IMR-90 (cell line): ENCODE data around the gene MRGPRF. TPM values are rescaled to one million over a fixed set of nuclear protein-coding genes. Genes with fewer than 3 reads are reported as not detected.

Source experiments
- ATAC-seq: fragments of 200-7000 bp; cut with Tn5 transposase; 2 replicates; pipeline ENCODE4 v1.9.1; 2020; ENCODE audit warnings: low read depth, mild to moderate bottlenecking, moderate library complexity
- BruUV-seq: library from RNA; stranded (reverse); fragments of 400-500 nt; replicated peaks from 2 replicates; lab custom pipeline; 2021; lab: Mats Ljungman, UMichigan
- CTCF ChIA-PET: fragments of 300-600 bp; formaldehyde crosslinking; extraction: SDS; loops from one replicate; lab custom pipeline; 2021; ENCODE audit warnings: antibody characterized with exemption; lab: Yijun Ruan, JAX
- POLR2A ChIA-PET: fragments of 300-600 bp; sonication (Branson Sonifier 250); formaldehyde crosslinking; loops from one replicate; lab custom pipeline; 2022; ENCODE audit warnings: antibody characterized with exemption; ENCODE audit not compliant: unreplicated experiment; lab: Charles Lee
- DNase-seq: peaks from one replicate; pipeline ENCODE4 v3.0.0; 2013
- H2AFZ ChIP-seq: replicated peaks from 2 replicates; pipeline ENCODE3; 2013; ENCODE audit warnings: low read length, mild to moderate bottlenecking; ENCODE audit not compliant: poor library complexity
- H2AK5ac ChIP-seq: 2 replicates; pipeline ENCODE4 v1.6.1; 2013; ENCODE audit warnings: low read depth, low read length, inconsistent platforms
- H2AK9ac ChIP-seq: replicated peaks from 2 replicates; pipeline ENCODE3; 2013; ENCODE audit warnings: mild to moderate bottlenecking, low read depth, low read length, moderate library complexity; ENCODE audit not compliant: poor library complexity
- H2BK120ac ChIP-seq: 2 replicates; pipeline ENCODE4 v1.6.1; 2013; ENCODE audit warnings: low read depth, low read length, inconsistent platforms
- H2BK15ac ChIP-seq: 3 replicates; pipeline ENCODE4 v1.6.1; 2013; ENCODE audit warnings: low read depth, low read length, inconsistent platforms
- H2BK20ac ChIP-seq: 2 replicates; pipeline ENCODE4 v1.6.1; 2013; ENCODE audit warnings: low read depth, mild to moderate bottlenecking, inconsistent platforms, low read length, moderate library complexity
- H2BK5ac ChIP-seq: 2 replicates; pipeline ENCODE4 v1.6.1; 2013; ENCODE audit warnings: mild to moderate bottlenecking, low read depth, low read length, inconsistent platforms; ENCODE audit not compliant: poor library complexity, severe bottlenecking
- H3K14ac ChIP-seq: replicated peaks from 2 replicates; pipeline ENCODE4 v1.6.1; 2013; ENCODE audit warnings: low read depth, low read length, inconsistent platforms
- H3K18ac ChIP-seq: 2 replicates; pipeline ENCODE4 v1.6.1; 2013; ENCODE audit warnings: low read depth, low read length, control low read depth
- H3K23ac ChIP-seq: 2 replicates; pipeline ENCODE4 v1.6.1; 2013; ENCODE audit warnings: low read depth, low read length, inconsistent platforms
- H3K27ac ChIP-seq: 2 replicates; pipeline ENCODE4 v1.5.1; 2013; ENCODE audit warnings: mild to moderate bottlenecking, control low read depth, low read length; ENCODE audit not compliant: insufficient read depth
- H3K27me3 ChIP-seq: 2 replicates; pipeline ENCODE4 v1.6.1; 2013; ENCODE audit warnings: low read length; ENCODE audit not compliant: control insufficient read depth, insufficient read depth
- H3K36me3 ChIP-seq: 2 replicates; pipeline ENCODE4 v1.6.1; 2013; ENCODE audit warnings: low read length, mixed read lengths; ENCODE audit not compliant: control insufficient read depth, insufficient read depth
- H3K4ac ChIP-seq: 2 replicates; pipeline ENCODE4 v1.6.1; 2013; ENCODE audit warnings: low read depth, low read length, inconsistent platforms
- H3K4me1 ChIP-seq: 2 replicates; pipeline ENCODE4 v1.6.1; 2013; ENCODE audit warnings: low read length, mixed read lengths; ENCODE audit not compliant: control insufficient read depth, insufficient read depth
- H3K4me2 ChIP-seq: 2 replicates; pipeline ENCODE4 v1.6.1; 2013; ENCODE audit warnings: low read depth, mild to moderate bottlenecking, control low read depth, low read length, moderate library complexity
- H3K4me3 ChIP-seq: 2 replicates; pipeline ENCODE4 v1.5.1; 2013; ENCODE audit warnings: low read depth, mild to moderate bottlenecking, control low read depth, low read length, moderate library complexity; ENCODE audit not compliant: insufficient read depth
- H3K56ac ChIP-seq: 2 replicates; pipeline ENCODE4 v1.6.1; 2013; ENCODE audit warnings: low read length, inconsistent platforms; ENCODE audit not compliant: insufficient read depth; ENCODE audit errors: extremely low read depth
- H3K79me1 ChIP-seq, 2 experiments: 2 replicates each; pipeline ENCODE4 v1.6.1; 2013; ENCODE audit warnings: low read length in 2 of 2, inconsistent platforms in 1 of 2, low read depth in 1 of 2
- H3K9ac ChIP-seq: 2 replicates; pipeline ENCODE4 v1.6.1; 2013; ENCODE audit warnings: low read depth, low read length, control low read depth
- H3K9me1 ChIP-seq: 2 replicates; pipeline ENCODE4 v1.6.1; 2013; ENCODE audit warnings: low read length, inconsistent platforms; ENCODE audit not compliant: insufficient read depth
- H3K9me3 ChIP-seq: 2 replicates; pipeline ENCODE4 v1.6.1; 2013; ENCODE audit warnings: low read length; ENCODE audit not compliant: control insufficient read depth, insufficient read depth
- H4K20me1 ChIP-seq: 2 replicates; pipeline ENCODE4 v1.6.1; 2013; ENCODE audit warnings: low read length, inconsistent platforms; ENCODE audit not compliant: insufficient read depth
- H4K5ac ChIP-seq: 2 replicates; pipeline ENCODE4 v1.6.1; 2013; ENCODE audit warnings: mild to moderate bottlenecking, low read depth, low read length, control low read depth
- H4K8ac ChIP-seq, 2 experiments: 2 replicates each; pipeline ENCODE4 v1.6.1; 2013; ENCODE audit warnings: low read depth in 2 of 2, low read length in 2 of 2, control low read depth in 1 of 2, inconsistent platforms in 1 of 2
- H4K91ac ChIP-seq: 2 replicates; pipeline ENCODE4 v1.6.1; 2013; ENCODE audit warnings: low read depth, low read length, inconsistent platforms; ENCODE audit not compliant: insufficient read depth
- BHLHE40 ChIP-seq: fragments of 150-350 bp; IDR thresholded peaks from 2 replicates; pipeline ENCODE4 v1.6.1; 2016; ENCODE audit warnings: mild to moderate bottlenecking, low read depth, low read length
- CEBPB ChIP-seq: IDR thresholded peaks from 2 replicates; pipeline ENCODE4 v1.6.1; 2012; ENCODE audit warnings: low read depth, low read length, improper control_type of control experiment
- CHD1 ChIP-seq: IDR thresholded peaks from 2 replicates; pipeline ENCODE4 v1.6.1; 2012; ENCODE audit warnings: low read depth, low read length, improper control_type of control experiment
- FOS ChIP-seq: fragments of 150-350 bp; IDR thresholded peaks from 2 replicates; pipeline ENCODE4 v1.6.1; 2016; ENCODE audit warnings: low read depth, low read length
- MAFK ChIP-seq: IDR thresholded peaks from 2 replicates; pipeline ENCODE4 v1.6.1; 2012; ENCODE audit warnings: low read depth, low read length, improper control_type of control experiment
- MAZ ChIP-seq: IDR thresholded peaks from 2 replicates; pipeline ENCODE4 v1.6.1; 2012; ENCODE audit warnings: low read depth, mild to moderate bottlenecking, low read length, improper control_type of control experiment, moderate library complexity, borderline replicate concordance
- MXI1 ChIP-seq: IDR thresholded peaks from 2 replicates; pipeline ENCODE4 v1.6.1; 2012; ENCODE audit warnings: low read depth, mild to moderate bottlenecking, low read length, moderate library complexity, borderline replicate concordance
- POLR2A ChIP-seq: IDR thresholded peaks from 2 replicates; pipeline ENCODE4 v1.6.1; 2012; ENCODE audit warnings: mild to moderate bottlenecking, low read depth, low read length
- RAD21 ChIP-seq: IDR thresholded peaks from 2 replicates; pipeline ENCODE4 v1.6.1; 2012; ENCODE audit warnings: low read length, improper control_type of control experiment
- RCOR1 ChIP-seq: IDR thresholded peaks from 2 replicates; pipeline ENCODE4 v1.6.1; 2012; ENCODE audit warnings: mild to moderate bottlenecking, low read length, improper control_type of control experiment; ENCODE audit not compliant: insufficient replicate concordance
- RFX5 ChIP-seq: IDR thresholded peaks from 2 replicates; pipeline ENCODE4 v1.8.0; 2012; ENCODE audit warnings: low read depth, mild to moderate bottlenecking, low read length, moderate library complexity
- SMC3 ChIP-seq: fragments of 150-350 bp; IDR thresholded peaks from 2 replicates; pipeline ENCODE4 v1.6.1; 2016; ENCODE audit warnings: low read depth, mild to moderate bottlenecking, antibody characterized with exemption, low read length, moderate library complexity
- WGBS, 2 experiments: methylation state at CpG; one replicate each; pipeline versions ENCODE4 v1.1.5 to v1.1.7; 2013; ENCODE audit warnings: missing lambda C conversion rate in 2 of 2; ENCODE audit not compliant: insufficient read length in 1 of 2; ENCODE audit errors: extremely low coverage in 2 of 2; 5-methylcytosine and 5-hydroxymethylcytosine counted together
- dilution Hi-C: fragments of 300-500 bp; cut with HindIII; formaldehyde crosslinking; loops from one replicate; pipeline ENCODE4 v1.14.3; 2018; ENCODE audit warnings: low sequenced_read_pairs; ENCODE audit not compliant: unreplicated experiment
- in situ Hi-C: fragments of 300-500 bp; cut with MboI; formaldehyde crosslinking; loops from 3 replicates; pipeline ENCODE4 v1.14.3; 2019; ENCODE audit warnings: low sequenced_read_pairs, inconsistent platforms, mixed read lengths
- intact Hi-C: fragments of 100-400 bp; cut with micrococcal nuclease; formaldehyde crosslinking; loops from 2 replicates; pipeline ENCODE4 v1.10.0; 2022
- polyA plus RNA-seq, 3 experiments: library from polyadenylated mRNA; depleted of rRNA; stranded (reverse); fragments of >200 nt; gene quantifications; 2 replicates each; pipeline ENCODE4 v1.2.3, GENCODE V29; 2012; ENCODE audit warnings: low replicate concordance in 1 of 3
- total RNA-seq: library from RNA; depleted of rRNA; stranded (reverse); fragments of >200 nt; gene quantifications from 2 replicates; pipeline ENCODE4 v1.2.3, GENCODE V29; 2012
- TF ChIP-seq, protein P1 (sequence below): fragments of 150-350 bp; IDR thresholded peaks from 2 replicates; pipeline ENCODE4 v1.6.1; 2017; ENCODE audit warnings: mild to moderate bottlenecking, antibody characterized with exemption, low read length, low read depth
- TF ChIP-seq, protein P2 (sequence below): conservative IDR thresholded peaks from 2 replicates; pipeline ENCODE4 v1.5.1; 2012; ENCODE audit warnings: mild to moderate bottlenecking, low read depth, low read length, improper control_type of control experiment
- TF ChIP-seq, protein P3 (sequence below): fragments of 150-350 bp; IDR thresholded peaks from 2 replicates; pipeline ENCODE4 v1.6.1; 2016; ENCODE audit warnings: low read depth, mild to moderate bottlenecking, low read length, moderate library complexity, borderline replicate concordance

MRGPRF gene
- total and polyA plus RNA-seq, 2 of the 4 experiments (the other 2 are of a cell fraction): 6.3 to 28.8 TPM

DNA sequence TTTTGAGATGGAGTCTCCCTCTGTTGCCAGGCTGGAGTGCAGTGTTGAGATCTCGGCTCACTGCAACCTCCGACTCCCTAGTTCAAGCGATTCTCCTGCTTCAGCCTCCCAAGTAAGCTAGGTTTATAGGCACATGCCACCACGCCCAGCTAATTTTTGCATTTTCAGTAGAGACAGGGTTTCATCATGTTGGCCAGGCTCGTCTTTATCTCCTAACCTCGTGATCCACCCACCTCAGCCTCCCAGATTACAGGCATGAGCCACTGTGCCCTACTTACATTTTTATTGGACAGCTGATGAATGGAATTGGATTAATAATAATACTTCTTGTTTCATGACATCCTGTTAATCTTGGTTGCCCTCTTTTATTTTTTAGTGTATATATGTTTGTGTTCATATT, 29.2 kb downstream of the MRGPRF start:
- ATAC-seq: no peak
- dilution Hi-C loops (no loop called here), in situ Hi-C loops (no loop called here), intact Hi-C loops (no loop called here)
- Histone ChIP-seq H3K9me1 (no peaks in the 10 kb centered on the region), H2AFZ (no peak overlapping the region), H3K14ac (no peak overlapping the region), H3K4me2 (no peak overlapping the region), H2AK5ac (no peak overlapping the region), H4K8ac (no peak overlapping the region), H4K91ac (no peak overlapping the region), H3K9me3 (no peaks in the 10 kb centered on the region; the same call in 1 of the 2 replicates), H4K5ac (no peak overlapping the region), H3K4me3 (no peak overlapping the region), H3K18ac (no peak overlapping the region), H3K27ac (no peak overlapping the region), H2BK20ac (no peak overlapping the region), H3K23ac (no peak overlapping the region), H3K56ac (no peak overlapping the region), H3K36me3 (no peaks in the 10 kb centered on the region), H3K9ac (no peak overlapping the region), H3K79me1 (no peaks in the 10 kb centered on the region), H2BK120ac (no peak overlapping the region), H3K4ac (no peak overlapping the region), H2AK9ac (no peak overlapping the region), H2BK5ac (no peak overlapping the region), H3K27me3 (peaks cover 28% of the 10 kb centered on the region), H3K4me1 (no peaks in the 10 kb centered on the region), H4K20me1 (no peaks in the 10 kb centered on the region), H2BK15ac (no peak overlapping the region)
- BruUV-seq: no TSS peak
- ChIA-PET CTCF (interaction anchor here (0.7 kb wide), 1 partner anchor 732 kb away, joined by 4 read pairs; no protein-coding TSS in a partner anchor), POLR2A (no interaction called here)
- TF ChIP-seq MXI1 (no peak), POLR2A (no peak), MAFK (no peak), CEBPB (no peak), RAD21 (no peak), BHLHE40 (no peak), CHD1 (no peak), RFX5 (no peak), MAZ (no peak), RCOR1 (no peak), FOS (no peak), SMC3 (no peak)
- TF ChIP-seq, protein P1, sequence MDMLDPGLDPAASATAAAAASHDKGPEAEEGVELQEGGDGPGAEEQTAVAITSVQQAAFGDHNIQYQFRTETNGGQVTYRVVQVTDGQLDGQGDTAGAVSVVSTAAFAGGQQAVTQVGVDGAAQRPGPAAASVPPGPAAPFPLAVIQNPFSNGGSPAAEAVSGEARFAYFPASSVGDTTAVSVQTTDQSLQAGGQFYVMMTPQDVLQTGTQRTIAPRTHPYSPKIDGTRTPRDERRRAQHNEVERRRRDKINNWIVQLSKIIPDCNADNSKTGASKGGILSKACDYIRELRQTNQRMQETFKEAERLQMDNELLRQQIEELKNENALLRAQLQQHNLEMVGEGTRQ: no peak
- TF ChIP-seq, protein P2, sequence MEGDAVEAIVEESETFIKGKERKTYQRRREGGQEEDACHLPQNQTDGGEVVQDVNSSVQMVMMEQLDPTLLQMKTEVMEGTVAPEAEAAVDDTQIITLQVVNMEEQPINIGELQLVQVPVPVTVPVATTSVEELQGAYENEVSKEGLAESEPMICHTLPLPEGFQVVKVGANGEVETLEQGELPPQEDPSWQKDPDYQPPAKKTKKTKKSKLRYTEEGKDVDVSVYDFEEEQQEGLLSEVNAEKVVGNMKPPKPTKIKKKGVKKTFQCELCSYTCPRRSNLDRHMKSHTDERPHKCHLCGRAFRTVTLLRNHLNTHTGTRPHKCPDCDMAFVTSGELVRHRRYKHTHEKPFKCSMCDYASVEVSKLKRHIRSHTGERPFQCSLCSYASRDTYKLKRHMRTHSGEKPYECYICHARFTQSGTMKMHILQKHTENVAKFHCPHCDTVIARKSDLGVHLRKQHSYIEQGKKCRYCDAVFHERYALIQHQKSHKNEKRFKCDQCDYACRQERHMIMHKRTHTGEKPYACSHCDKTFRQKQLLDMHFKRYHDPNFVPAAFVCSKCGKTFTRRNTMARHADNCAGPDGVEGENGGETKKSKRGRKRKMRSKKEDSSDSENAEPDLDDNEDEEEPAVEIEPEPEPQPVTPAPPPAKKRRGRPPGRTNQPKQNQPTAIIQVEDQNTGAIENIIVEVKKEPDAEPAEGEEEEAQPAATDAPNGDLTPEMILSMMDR: no peak
- TF ChIP-seq, protein P3, sequence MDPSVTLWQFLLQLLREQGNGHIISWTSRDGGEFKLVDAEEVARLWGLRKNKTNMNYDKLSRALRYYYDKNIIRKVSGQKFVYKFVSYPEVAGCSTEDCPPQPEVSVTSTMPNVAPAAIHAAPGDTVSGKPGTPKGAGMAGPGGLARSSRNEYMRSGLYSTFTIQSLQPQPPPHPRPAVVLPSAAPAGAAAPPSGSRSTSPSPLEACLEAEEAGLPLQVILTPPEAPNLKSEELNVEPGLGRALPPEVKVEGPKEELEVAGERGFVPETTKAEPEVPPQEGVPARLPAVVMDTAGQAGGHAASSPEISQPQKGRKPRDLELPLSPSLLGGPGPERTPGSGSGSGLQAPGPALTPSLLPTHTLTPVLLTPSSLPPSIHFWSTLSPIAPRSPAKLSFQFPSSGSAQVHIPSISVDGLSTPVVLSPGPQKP: no peak
- no peak for DNase-seq
- no CpG with 5 or more reads among the region's 6 CpGs for WGBS, 2 experiments
